ENCODE data around the gene CUL1.
A peak's percentile ranks its signal among the peaks of the same experiment; 100 is the strongest.

CUL1 gene

GRCh38 chr7:148782757-148783456 is 84.2 kb downstream of the CUL1 start:
- DNase-seq (ENCODE audit: low read depth) = peak; percentile 2
- TF ChIP-seq, protein P1, sequence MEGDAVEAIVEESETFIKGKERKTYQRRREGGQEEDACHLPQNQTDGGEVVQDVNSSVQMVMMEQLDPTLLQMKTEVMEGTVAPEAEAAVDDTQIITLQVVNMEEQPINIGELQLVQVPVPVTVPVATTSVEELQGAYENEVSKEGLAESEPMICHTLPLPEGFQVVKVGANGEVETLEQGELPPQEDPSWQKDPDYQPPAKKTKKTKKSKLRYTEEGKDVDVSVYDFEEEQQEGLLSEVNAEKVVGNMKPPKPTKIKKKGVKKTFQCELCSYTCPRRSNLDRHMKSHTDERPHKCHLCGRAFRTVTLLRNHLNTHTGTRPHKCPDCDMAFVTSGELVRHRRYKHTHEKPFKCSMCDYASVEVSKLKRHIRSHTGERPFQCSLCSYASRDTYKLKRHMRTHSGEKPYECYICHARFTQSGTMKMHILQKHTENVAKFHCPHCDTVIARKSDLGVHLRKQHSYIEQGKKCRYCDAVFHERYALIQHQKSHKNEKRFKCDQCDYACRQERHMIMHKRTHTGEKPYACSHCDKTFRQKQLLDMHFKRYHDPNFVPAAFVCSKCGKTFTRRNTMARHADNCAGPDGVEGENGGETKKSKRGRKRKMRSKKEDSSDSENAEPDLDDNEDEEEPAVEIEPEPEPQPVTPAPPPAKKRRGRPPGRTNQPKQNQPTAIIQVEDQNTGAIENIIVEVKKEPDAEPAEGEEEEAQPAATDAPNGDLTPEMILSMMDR (conservative IDR thresholded peaks at IDR 0.05; ENCODE audit: low read length) = no peak
- no peak overlapping the region for H3K4me3 ChIP-seq (ENCODE audit: low read length)

DNA sequence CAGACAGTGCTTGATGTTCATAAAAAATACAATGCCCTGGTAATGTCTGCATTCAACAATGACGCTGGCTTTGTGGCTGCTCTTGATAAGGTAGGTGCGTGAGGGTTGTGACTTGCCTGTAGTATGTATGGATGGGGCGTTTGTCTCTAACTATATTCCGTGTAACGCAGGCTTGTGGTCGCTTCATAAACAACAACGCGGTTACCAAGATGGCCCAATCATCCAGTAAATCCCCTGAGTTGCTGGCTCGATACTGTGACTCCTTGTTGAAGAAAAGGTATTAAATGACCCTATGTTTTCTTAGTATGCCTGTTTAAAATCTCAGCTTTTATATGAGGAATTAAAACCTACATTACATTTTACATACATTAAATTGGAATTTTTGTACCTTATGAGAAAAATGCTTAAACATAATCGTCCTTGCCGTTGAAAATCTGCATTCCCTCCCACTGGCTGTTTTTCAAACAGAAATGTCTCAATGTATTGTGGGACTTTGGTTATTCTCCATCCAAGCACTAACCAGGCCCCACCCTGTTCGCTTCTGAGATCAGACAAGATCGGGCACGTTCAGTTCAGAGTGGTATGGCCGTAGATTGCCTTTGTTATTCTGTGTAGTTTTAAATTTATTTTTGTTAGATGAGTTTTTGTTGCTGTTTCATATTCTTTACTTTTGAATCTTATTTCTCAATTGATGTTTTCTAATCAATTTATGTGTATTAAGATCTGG is 85.3 kb downstream of the CUL1 start:
- no peak for DNase-seq (ENCODE audit: low read depth)
- no peak overlapping the region for H3K4me3 ChIP-seq (ENCODE audit: low read length)
- TF ChIP-seq, protein P1 (conservative IDR thresholded peaks at IDR 0.05; ENCODE audit: low read length) = no peak

DNA sequence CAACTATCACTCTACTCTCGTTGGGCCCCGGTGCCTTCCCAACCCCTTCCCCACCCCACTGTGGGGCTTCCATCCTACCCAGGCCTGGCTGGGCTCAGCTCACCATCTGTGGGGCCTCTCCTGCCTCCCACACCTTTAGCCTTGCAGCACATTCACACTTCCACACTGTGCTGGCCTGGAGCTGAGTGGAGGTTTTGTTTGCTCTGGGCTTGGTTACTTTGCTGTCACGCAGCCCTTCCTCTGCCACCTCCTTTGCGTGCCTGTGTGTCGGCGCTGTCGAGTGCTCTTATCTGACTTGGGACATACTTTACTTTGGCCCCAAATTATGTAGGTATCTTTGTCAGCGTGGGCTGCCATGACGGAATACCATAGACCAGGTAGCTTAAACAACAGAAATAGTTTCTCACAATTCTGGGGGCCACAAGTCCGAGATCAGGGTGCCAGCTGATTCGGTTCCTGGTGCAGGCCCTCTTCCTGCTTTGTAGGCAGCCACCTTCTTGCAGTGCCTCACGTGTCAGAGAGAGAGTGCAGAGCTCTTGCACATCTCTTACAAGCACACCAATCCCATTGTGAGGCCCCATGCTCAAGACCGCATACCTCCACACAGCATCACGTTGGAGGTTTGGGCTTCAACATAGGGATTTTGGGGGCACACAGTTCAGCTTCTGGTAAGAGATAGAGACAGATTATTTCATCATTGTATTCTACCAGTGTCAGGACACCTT is 89.0 kb downstream of the CUL1 start:
- DNase-seq (ENCODE audit: low read depth) = no peak
- TF ChIP-seq, protein P1 (conservative IDR thresholded peaks at IDR 0.05; ENCODE audit: low read length) = no peak
- H3K4me3 ChIP-seq (ENCODE audit: low read length) = no peak overlapping the region

GRCh38 chr7:148789220-148789619 is 90.5 kb downstream of the CUL1 start:
- H3K4me3 ChIP-seq (ENCODE audit: low read length) = no peak overlapping the region
- DNase-seq (ENCODE audit: low read depth) = no peak
- TF ChIP-seq, protein P1 (conservative IDR thresholded peaks at IDR 0.05; ENCODE audit: low read length) = no peak

DNA sequence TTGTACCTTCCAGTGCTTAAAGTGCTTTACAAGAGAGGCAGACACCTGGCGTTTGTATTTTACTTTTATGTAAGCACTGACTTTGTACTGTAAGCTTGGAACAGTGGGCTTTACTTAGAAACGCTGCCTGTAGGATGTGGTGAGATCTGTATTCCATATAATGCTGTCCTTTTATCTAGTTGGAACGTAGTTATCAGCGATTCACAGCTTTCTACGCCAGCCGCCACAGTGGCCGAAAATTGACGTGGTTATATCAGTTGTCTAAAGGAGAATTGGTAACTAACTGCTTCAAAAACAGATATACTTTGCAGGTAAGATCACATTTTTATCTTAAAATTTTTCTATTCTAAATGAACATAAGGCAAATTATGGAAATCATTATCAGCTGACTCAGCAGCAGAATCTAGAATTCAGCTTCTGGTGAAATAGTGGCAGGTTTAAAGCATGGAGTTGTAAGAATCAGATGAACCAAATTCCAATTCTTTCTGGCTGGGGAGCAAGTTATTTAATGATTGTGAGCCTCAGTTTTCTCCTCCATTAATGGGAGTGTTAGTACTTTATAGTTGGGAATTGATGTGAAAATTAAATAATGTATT is 91.5 kb downstream of the CUL1 start:
- H3K4me3 ChIP-seq (ENCODE audit: low read length) = no peak overlapping the region
- TF ChIP-seq, protein P1 (conservative IDR thresholded peaks at IDR 0.05; ENCODE audit: low read length) = no peak
- DNase-seq (ENCODE audit: low read depth) = no peak

DNA sequence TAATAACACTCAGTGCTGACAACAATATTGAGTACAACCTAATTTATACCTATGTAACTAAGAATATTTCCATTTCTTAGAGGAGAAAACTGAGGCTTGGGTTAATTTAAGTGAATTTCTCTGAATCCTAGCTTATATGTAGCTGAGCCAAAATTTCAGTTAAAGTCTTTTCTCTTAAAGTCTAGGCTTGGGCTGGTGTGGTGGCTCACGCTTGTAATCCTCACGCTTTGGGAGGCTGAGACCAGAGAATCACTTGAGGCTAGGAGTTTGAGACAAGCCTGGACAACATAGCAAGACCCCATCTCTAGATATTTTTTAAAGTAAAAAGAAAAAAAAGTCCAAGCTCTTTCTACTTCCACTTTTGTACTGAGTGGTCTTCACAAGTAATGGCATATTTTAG is 92.1 kb downstream of the CUL1 start:
- H3K4me3 ChIP-seq (ENCODE audit: low read length) = no peak overlapping the region
- DNase-seq (ENCODE audit: low read depth) = no peak
- TF ChIP-seq, protein P1 (conservative IDR thresholded peaks at IDR 0.05; ENCODE audit: low read length) = no peak
